Vagina (tissue), 2 donors: ENCODE results near the gene ARHGAP42.

ENCODE experiments used
- POLR2A ChIP-seq, 2 donors: fragments of 450-650 bp; IDR thresholded peaks; one replicate each; pipeline ENCODE4 v1.6.1; 2017; ENCODE audit warnings: antibody characterized with exemption in 2 of 2, mild to moderate bottlenecking in 2 of 2, moderate library complexity in 2 of 2
- POLR2AphosphoS5 ChIP-seq, 2 donors: sonication (generic); formaldehyde crosslinking; IDR thresholded peaks; one replicate each; pipeline ENCODE4 v1.9.0; 2017; ENCODE audit warnings: antibody characterized with exemption in 2 of 2, mild to moderate bottlenecking in 2 of 2, low read depth in 1 of 2; ENCODE audit not compliant: insufficient read depth in 1 of 2
- TF ChIP-seq, protein P1 (sequence below), 3 experiments: fragments of 450-650 bp in 2 of 3; fragments of 200-600 bp in 1 of 3; sonication (generic) in 1 of 3; IDR thresholded peaks; one replicate each; pipeline ENCODE4 v1.5.1; 2017 to 2019; ENCODE audit warnings: antibody characterized with exemption in 3 of 3, mild to moderate bottlenecking in 2 of 3, moderate library complexity in 2 of 3

DNA sequence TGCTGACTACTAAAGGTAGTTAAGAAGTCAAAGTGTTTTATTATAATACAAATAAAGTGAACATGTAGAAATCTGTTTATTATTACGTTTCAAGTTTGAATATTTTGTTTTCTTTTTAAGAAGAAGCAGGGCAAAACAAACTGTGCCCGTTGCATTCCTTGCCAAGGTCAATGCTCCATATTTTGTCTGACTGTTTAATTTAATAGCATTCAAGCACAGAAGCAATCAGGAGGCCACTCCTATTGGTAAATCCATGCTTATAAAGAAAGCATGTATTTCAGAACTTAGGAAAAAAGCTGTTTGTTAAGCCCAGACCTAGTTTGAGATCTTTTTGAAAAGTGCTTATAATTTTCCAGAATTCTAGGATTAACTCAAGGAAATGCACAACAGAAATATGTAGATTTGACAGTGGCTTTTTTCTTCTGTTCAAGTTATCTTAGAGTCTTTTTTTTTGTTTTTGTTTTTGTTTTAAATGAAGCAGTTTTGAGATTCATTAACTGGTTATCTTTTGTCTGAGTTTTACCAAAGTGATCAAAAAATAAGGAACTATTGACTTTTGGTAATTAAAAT, 51.7 kb downstream of the ARHGAP42 start:
- TF ChIP-seq POLR2AphosphoS5 (IDR thresholded peaks at IDR 0.05; ENCODE audit: insufficient read depth in 1 of 2, low read depth in 1 of 2): no peak
- TF ChIP-seq, protein P1, sequence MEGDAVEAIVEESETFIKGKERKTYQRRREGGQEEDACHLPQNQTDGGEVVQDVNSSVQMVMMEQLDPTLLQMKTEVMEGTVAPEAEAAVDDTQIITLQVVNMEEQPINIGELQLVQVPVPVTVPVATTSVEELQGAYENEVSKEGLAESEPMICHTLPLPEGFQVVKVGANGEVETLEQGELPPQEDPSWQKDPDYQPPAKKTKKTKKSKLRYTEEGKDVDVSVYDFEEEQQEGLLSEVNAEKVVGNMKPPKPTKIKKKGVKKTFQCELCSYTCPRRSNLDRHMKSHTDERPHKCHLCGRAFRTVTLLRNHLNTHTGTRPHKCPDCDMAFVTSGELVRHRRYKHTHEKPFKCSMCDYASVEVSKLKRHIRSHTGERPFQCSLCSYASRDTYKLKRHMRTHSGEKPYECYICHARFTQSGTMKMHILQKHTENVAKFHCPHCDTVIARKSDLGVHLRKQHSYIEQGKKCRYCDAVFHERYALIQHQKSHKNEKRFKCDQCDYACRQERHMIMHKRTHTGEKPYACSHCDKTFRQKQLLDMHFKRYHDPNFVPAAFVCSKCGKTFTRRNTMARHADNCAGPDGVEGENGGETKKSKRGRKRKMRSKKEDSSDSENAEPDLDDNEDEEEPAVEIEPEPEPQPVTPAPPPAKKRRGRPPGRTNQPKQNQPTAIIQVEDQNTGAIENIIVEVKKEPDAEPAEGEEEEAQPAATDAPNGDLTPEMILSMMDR (IDR thresholded peaks at IDR 0.05): no peak
- no peak for TF ChIP-seq POLR2A (IDR thresholded peaks at IDR 0.05)
